HEK293 (cell line): Measurements from ENCODE around the gene PSMD2.
A peak's percentile ranks its signal among the peaks of the same experiment; 100 is the strongest.

Experiments used
- CTCF ChIA-PET: fragments of 350-600 bp; formaldehyde crosslinking; extraction: SDS; loops from one replicate; lab custom pipeline; 2021; ENCODE audit warnings: antibody characterized with exemption; lab: Yijun Ruan, JAX
- POLR2A ChIA-PET: fragments of 300-600 bp; formaldehyde crosslinking; extraction: SDS; loops from one replicate; lab custom pipeline; 2020; ENCODE audit warnings: antibody characterized with exemption, inconsistent platforms; lab: Yijun Ruan, JAX
- H3K27ac ChIP-seq: fragments of 200-500 bp; sonication (Bioruptor generic); 2 replicates; pipeline ENCODE4 v1.5.1; 2014; ENCODE audit warnings: low read depth, low read length, control low read depth, inconsistent platforms; ENCODE audit errors: extremely low read depth
- H3K36me3 ChIP-seq, 2 experiments: fragments of 200-500 bp in 1 of 2; sonication (Bioruptor generic) in 1 of 2; 1 replicate in 1 of 2; 2 replicates in 1 of 2; pipeline ENCODE4 v1.5.1; 2014 to 2017; ENCODE audit warnings: inconsistent platforms in 2 of 2, low read length in 2 of 2; ENCODE audit not compliant: control insufficient read depth in 2 of 2, insufficient read depth in 1 of 2
- H3K4me1 ChIP-seq: fragments of 200-500 bp; sonication (Bioruptor generic); 2 replicates; pipeline ENCODE4 v1.5.1; 2014; ENCODE audit warnings: mild to moderate bottlenecking, low read length, inconsistent platforms; ENCODE audit not compliant: control insufficient read depth, insufficient read depth
- H3K4me3 ChIP-seq: 2 replicates; pipeline ENCODE4 v1.5.1; 2011; ENCODE audit warnings: low read depth, mild to moderate bottlenecking, control low read depth, low read length, moderate library complexity
- H3K9me3 ChIP-seq: fragments of 200-500 bp; sonication (Bioruptor generic); 2 replicates; pipeline ENCODE4 v1.5.1; 2014; ENCODE audit warnings: low read depth, low read length, inconsistent platforms; ENCODE audit not compliant: control insufficient read depth, insufficient read depth
- AEBP2 ChIP-seq: fragments of 450-650 bp; formaldehyde crosslinking; IDR thresholded peaks from 2 replicates; pipeline ENCODE4 v1.5.1; 2016; ENCODE audit warnings: missing biosample characterization, missing genetic modification characterization, borderline replicate concordance
- BCL6B ChIP-seq: fragments of 450-650 bp; formaldehyde crosslinking; IDR thresholded peaks from 2 replicates; pipeline ENCODE4 v1.5.1; 2017; ENCODE audit warnings: missing biosample characterization, missing genetic modification characterization
- GLI4 ChIP-seq: fragments of 450-650 bp; formaldehyde crosslinking; IDR thresholded peaks from 2 replicates; pipeline ENCODE4 v1.5.1; 2016; ENCODE audit warnings: missing biosample characterization, missing genetic modification characterization
- MYNN ChIP-seq: fragments of 450-650 bp; formaldehyde crosslinking; IDR thresholded peaks from 2 replicates; pipeline ENCODE4 v1.5.1; 2016; ENCODE audit warnings: missing biosample characterization, missing genetic modification characterization, borderline replicate concordance
- ZBTB26 ChIP-seq: fragments of 450-650 bp; formaldehyde crosslinking; optimal IDR thresholded peaks from 2 replicates; pipeline ENCODE3; 2016; ENCODE audit warnings: missing biosample characterization, mild to moderate bottlenecking, missing genetic modification characterization
- ZFHX2 ChIP-seq: fragments of 450-650 bp; formaldehyde crosslinking; conservative IDR thresholded peaks from 2 replicates; pipeline ENCODE4 v1.5.1; 2016; ENCODE audit warnings: missing biosample characterization, missing genetic modification characterization
- ZFP37 ChIP-seq: fragments of 450-650 bp; formaldehyde crosslinking; IDR thresholded peaks from 2 replicates; pipeline ENCODE4 v1.5.1; 2016; ENCODE audit warnings: missing biosample characterization, missing genetic modification characterization
- ZNF121 ChIP-seq: fragments of 450-650 bp; formaldehyde crosslinking; IDR thresholded peaks from 2 replicates; pipeline ENCODE4 v1.5.1; 2016; ENCODE audit warnings: missing biosample characterization, missing genetic modification characterization
- ZNF157 ChIP-seq: fragments of 450-650 bp; formaldehyde crosslinking; IDR thresholded peaks from 2 replicates; pipeline ENCODE4 v1.5.1; 2016; ENCODE audit warnings: missing biosample characterization, missing genetic modification characterization
- ZNF174 ChIP-seq: fragments of 450-650 bp; formaldehyde crosslinking; IDR thresholded peaks from 2 replicates; pipeline ENCODE4 v1.5.0; 2017; ENCODE audit warnings: missing biosample characterization, mild to moderate bottlenecking, missing genetic modification characterization
- ZNF280D ChIP-seq: fragments of 450-650 bp; formaldehyde crosslinking; IDR thresholded peaks from 2 replicates; pipeline ENCODE4 v1.5.1; 2016; ENCODE audit warnings: missing biosample characterization, missing genetic modification characterization
- ZNF324 ChIP-seq: fragments of 450-650 bp; formaldehyde crosslinking; IDR thresholded peaks from 2 replicates; pipeline ENCODE4 v1.5.1; 2016; ENCODE audit warnings: missing biosample characterization, missing genetic modification characterization
- ZNF335 ChIP-seq: fragments of 450-650 bp; formaldehyde crosslinking; conservative IDR thresholded peaks from 2 replicates; pipeline ENCODE4 v1.5.1; 2016; ENCODE audit warnings: missing biosample characterization, missing genetic modification characterization
- ZNF449 ChIP-seq: fragments of 450-650 bp; formaldehyde crosslinking; IDR thresholded peaks from 2 replicates; pipeline ENCODE4 v1.5.1; 2017; ENCODE audit warnings: missing biosample characterization, mild to moderate bottlenecking, missing genetic modification characterization, moderate library complexity
- ZNF514 ChIP-seq: fragments of 450-650 bp; formaldehyde crosslinking; IDR thresholded peaks from 2 replicates; pipeline ENCODE4 v1.5.1; 2016; ENCODE audit warnings: missing biosample characterization, missing genetic modification characterization
- ZNF548 ChIP-seq: fragments of 450-650 bp; formaldehyde crosslinking; IDR thresholded peaks from 2 replicates; pipeline ENCODE4 v1.5.1; 2016; ENCODE audit warnings: missing biosample characterization, missing genetic modification characterization
- ZNF596 ChIP-seq: fragments of 450-650 bp; IDR thresholded peaks from 2 replicates; pipeline ENCODE4 v1.5.0; 2018; ENCODE audit warnings: missing biosample characterization, mild to moderate bottlenecking, missing genetic modification characterization, moderate library complexity
- ZNF701 ChIP-seq: fragments of 450-650 bp; formaldehyde crosslinking; IDR thresholded peaks from 2 replicates; pipeline ENCODE4 v1.5.1; 2016; ENCODE audit warnings: missing biosample characterization, missing genetic modification characterization

Gene PSMD2

GRCh38 chr3:184299488-184300377 is 692 bp downstream of the PSMD2 start:
- TF ChIP-seq ZNF514 (no peak), ZNF335 (tag by site-specific recombination) (no peak), ZFP37 (peak; percentile 37), AEBP2 (no peak), MYNN (tag by site-specific recombination) (0 out of 2 replicates have a peak, but pooled peaks have one; percentile 41), ZBTB26 (tag by site-specific recombination) (peak; percentile 57), GLI4 (no peak), ZFHX2 (tag by site-specific recombination) (no peak)
- Histone ChIP-seq H3K4me3 (peak overlapping the region; percentile 98), H3K36me3 (peaks cover 15 to 52% of the 10 kb centered on the region in 2 experiments; a peak in 2 of 3 replicates), H3K9me3 (no peaks in the 10 kb centered on the region), H3K27ac (peak overlapping the region; percentile 76), H3K4me1 (no peaks in the 10 kb centered on the region)
- ChIA-PET POLR2A (no interaction called here), CTCF (interaction anchor here (1.0 to 1.2 kb wide), 2 partner anchors 50 to 72 kb away, joined by 3 to 4 read pairs; partner anchors contain the start of gene EEF1AKMT4)

GRCh38 chr3:184300378-184300720 is 1.3 kb downstream of the PSMD2 start:
- CTCF ChIA-PET = interaction anchor here (1.0 to 1.2 kb wide), 2 partner anchors 51 to 73 kb away, joined by 3 to 4 read pairs; partner anchors contain the start of gene EEF1AKMT4
- Histone ChIP-seq H3K36me3 (peaks cover 15 to 58% of the 10 kb centered on the region in 2 experiments; a peak in 2 of 3 replicates), H3K4me1 (no peaks in the 10 kb centered on the region), H3K4me3 (peak overlapping the region; percentile 98), H3K9me3 (no peaks in the 10 kb centered on the region), H3K27ac (no peak overlapping the region)
- POLR2A ChIA-PET = no interaction called here
- TF ChIP-seq ZNF701 (tag by site-specific recombination) (no peak), ZNF449 (tag by site-specific recombination) (no peak), ZNF121 (tag by site-specific recombination) (no peak), BCL6B (tag by site-specific recombination) (no peak), ZNF174 (tag by site-specific recombination) (no peak), ZNF157 (tag by site-specific recombination) (no peak), ZNF548 (no peak)

- H3K4me1 ChIP-seq = no peaks in the 10 kb centered on the region
- peaks cover 14 to 90% of the 10 kb centered on the region in 2 experiments for H3K36me3 ChIP-seq
- no peaks in the 10 kb centered on the region for H3K9me3 ChIP-seq
- ChIA-PET POLR2A (interaction anchor here (0.7 kb wide), 1 partner anchor 71 kb away, joined by 4 read pairs; no protein-coding TSS in a partner anchor), CTCF (interaction anchor here (0.8 to 1.0 kb wide), 2 partner anchors 11 to 66 kb away, joined by 3 read pairs; no protein-coding TSS in a partner anchor)
- H3K4me3 ChIP-seq = no peak overlapping the region
- H3K27ac ChIP-seq = no peak overlapping the region
- no peak for TF ChIP-seq ZNF449 (tag by site-specific recombination)
- TF ChIP-seq ZNF596 (tag by site-specific recombination) = no peak
- no peak for TF ChIP-seq ZNF324 (tag by site-specific recombination)
- no peak for TF ChIP-seq ZNF280D (tag by site-specific recombination)
These were observed 6.5 kb downstream of the PSMD2 start for GRCh38 chr3:184305577-184305976.
